Neural progenitor cell (in vitro differentiated cells): ENCODE data around the gene CAPRIN2. TPM values are rescaled to one million over a fixed set of nuclear protein-coding genes. Genes with fewer than 3 reads are reported as not detected.

ENCODE experiments used
- DNase-seq: peaks from one replicate; pipeline ENCODE4 v3.0.0-alpha.2; 2016; ENCODE audit warnings: low spot score
- H2AFZ ChIP-seq: fragments of 200-600 bp; sonication (generic); replicated peaks from 2 replicates; pipeline ENCODE4 v1.6.1; 2016; ENCODE audit warnings: antibody characterized with exemption
- H3F3A ChIP-seq: fragments of 200-600 bp; sonication (generic); 2 replicates; pipeline ENCODE4 v1.6.1; 2016; ENCODE audit warnings: antibody characterized with exemption, low read depth
- H3K27ac ChIP-seq: fragments of 200-600 bp; sonication (generic); 2 replicates; pipeline ENCODE4 v1.5.1; 2016; ENCODE audit warnings: mild to moderate bottlenecking
- H3K27me3 ChIP-seq: fragments of 200-600 bp; sonication (generic); 2 replicates; pipeline ENCODE4 v1.6.1; 2016; ENCODE audit warnings: mild to moderate bottlenecking, moderate library complexity
- H3K36me3 ChIP-seq: fragments of 200-600 bp; sonication (generic); 2 replicates; pipeline ENCODE4 v1.5.1; 2016
- H3K4me1 ChIP-seq: fragments of 200-600 bp; sonication (generic); 2 replicates; pipeline ENCODE4 v1.6.1; 2016; ENCODE audit warnings: mixed run types
- H3K4me2 ChIP-seq: fragments of 200-600 bp; sonication (generic); 2 replicates; pipeline ENCODE4 v1.6.1; 2016
- H3K4me3 ChIP-seq: fragments of 200-600 bp; sonication (generic); 2 replicates; pipeline ENCODE4 v1.5.1; 2016
- H3K79me2 ChIP-seq: fragments of 200-600 bp; sonication (generic); 2 replicates; pipeline ENCODE4 v1.6.1; 2016; ENCODE audit warnings: low read depth
- H3K9ac ChIP-seq: fragments of 200-600 bp; sonication (generic); 2 replicates; pipeline ENCODE4 v1.6.1; 2016
- H3K9me3 ChIP-seq: fragments of 200-600 bp; sonication (generic); 2 replicates; pipeline ENCODE4 v1.5.1; 2016; ENCODE audit warnings: low read depth
- H4K20me1 ChIP-seq: fragments of 200-600 bp; sonication (generic); 2 replicates; pipeline ENCODE4 v1.6.1; 2016; ENCODE audit warnings: low read depth
- H3K27ac Mint-ChIP-seq: 3 replicates; pipeline ENCODE4 v1.8.0; 2021; ENCODE audit warnings: mixed read lengths
- H3K27me3 Mint-ChIP-seq: 2 replicates; pipeline ENCODE4 v1.8.0; 2022; ENCODE audit warnings: low read depth, mild to moderate bottlenecking, inconsistent platforms, moderate library complexity, mixed read lengths; ENCODE audit not compliant: insufficient read depth
- H3K36me3 Mint-ChIP-seq: 3 replicates; pipeline ENCODE4 v1.8.0; 2021; ENCODE audit warnings: mixed read lengths
- H3K4me1 Mint-ChIP-seq: 3 replicates; pipeline ENCODE4 v1.8.0; 2021; ENCODE audit warnings: mixed read lengths
- H3K4me3 Mint-ChIP-seq: 3 replicates; pipeline ENCODE4 v1.8.0; 2021; ENCODE audit warnings: mild to moderate bottlenecking, moderate library complexity, mixed read lengths
- H3K9me3 Mint-ChIP-seq: 3 replicates; pipeline ENCODE4 v1.8.0; 2020; ENCODE audit warnings: mixed read lengths
- CTCF ChIP-seq: fragments of 200-600 bp; sonication (generic); IDR thresholded peaks from 2 replicates; pipeline ENCODE4 v1.5.1; 2017; ENCODE audit warnings: antibody characterized with exemption, mild to moderate bottlenecking
- EZH2 ChIP-seq: fragments of 200-600 bp; sonication (generic); IDR thresholded peaks from 2 replicates; pipeline ENCODE4 v1.6.1; 2017; ENCODE audit warnings: antibody characterized with exemption, mild to moderate bottlenecking, moderate library complexity
- EZH2phosphoT487 ChIP-seq: fragments of 200-600 bp; sonication (generic); IDR thresholded peaks from 2 replicates; pipeline ENCODE4 v1.6.1; 2017; ENCODE audit warnings: antibody characterized with exemption
- total RNA-seq: library from RNA; depleted of rRNA; stranded (reverse); fragments of >200 nt; gene quantifications from 2 replicates; pipeline ENCODE4 v1.2.3, GENCODE V29; 2015; ENCODE audit warnings: low replicate concordance

Gene CAPRIN2
- total RNA-seq, 1 donor from 2014 or later: 53.2 TPM

- DNase-seq: no peak
- no peak overlapping the region for H3K27ac Mint-ChIP-seq
- Histone ChIP-seq H3K27ac (no peak overlapping the region), H3K9ac (no peak overlapping the region), H3K36me3 (no peaks in the 10 kb centered on the region), H4K20me1 (peaks cover 17% of the 10 kb centered on the region), H3K4me3 (no peak overlapping the region), H3K9me3 (no peaks in the 10 kb centered on the region), H2AFZ (no peak overlapping the region), H3K79me2 (peaks cover 60% of the 10 kb centered on the region), H3K4me1 (peaks cover 14% of the 10 kb centered on the region), H3K4me2 (no peak overlapping the region), H3K27me3 (peaks cover 14% of the 10 kb centered on the region), H3F3A (peaks cover 29% of the 10 kb centered on the region)
- no peak overlapping the region for H3K4me3 Mint-ChIP-seq
- peaks cover 24% of the 10 kb centered on the region for H3K36me3 Mint-ChIP-seq
- peaks cover 3% of the 10 kb centered on the region for H3K9me3 Mint-ChIP-seq
- H3K4me1 Mint-ChIP-seq: peaks cover 34% of the 10 kb centered on the region
- TF ChIP-seq EZH2phosphoT487 (no peak), CTCF (no peak), EZH2 (no peak)
- no peaks in the 10 kb centered on the region for H3K27me3 Mint-ChIP-seq
Observed at GRCh38 chr12:30752255-30752654, 2.5 kb downstream of the CAPRIN2 start.

- H3K9me3 Mint-ChIP-seq: peaks cover 6% of the 10 kb centered on the region
- no peaks in the 10 kb centered on the region for H3K9me3 ChIP-seq
- DNase-seq: no peak
- H3K27ac Mint-ChIP-seq: no peak overlapping the region
- peaks cover 16% of the 10 kb centered on the region for H3K4me1 Mint-ChIP-seq
- H3K36me3 Mint-ChIP-seq: peaks cover 37% of the 10 kb centered on the region
- no peaks in the 10 kb centered on the region for H3K27me3 Mint-ChIP-seq
- H3K4me2 ChIP-seq: no peak overlapping the region
- H3K4me1 ChIP-seq: peaks cover 7% of the 10 kb centered on the region
- H3K27me3 ChIP-seq: no peaks in the 10 kb centered on the region
- H4K20me1 ChIP-seq: peaks cover 21% of the 10 kb centered on the region
- H3F3A ChIP-seq: peaks cover 1% of the 10 kb centered on the region
- peaks cover 80% of the 10 kb centered on the region for H3K79me2 ChIP-seq
- H3K4me3 ChIP-seq: no peak overlapping the region
- TF ChIP-seq CTCF: no peak
- no peak for TF ChIP-seq EZH2
- H3K9ac ChIP-seq: no peak overlapping the region
- no peaks in the 10 kb centered on the region for H3K36me3 ChIP-seq
- H3K27ac ChIP-seq: no peak overlapping the region
- no peak overlapping the region for H2AFZ ChIP-seq
- H3K4me3 Mint-ChIP-seq: no peak overlapping the region
Observed at GRCh38 chr12:30748147-30748546, 6.6 kb downstream of the CAPRIN2 start.

GRCh38 chr12:30746190-30746589, 8.6 kb downstream of the CAPRIN2 start:
- H4K20me1 ChIP-seq: peaks cover 14% of the 10 kb centered on the region
- no peak for DNase-seq
- no peak overlapping the region for H3K4me3 ChIP-seq
- Mint-ChIP-seq H3K4me1 (peaks cover 6% of the 10 kb centered on the region), H3K27me3 (no peaks in the 10 kb centered on the region), H3K27ac (no peak overlapping the region), H3K9me3 (peaks cover 6% of the 10 kb centered on the region), H3K4me3 (no peak overlapping the region), H3K36me3 (peaks cover 34% of the 10 kb centered on the region)
- peaks cover 76% of the 10 kb centered on the region for H3K79me2 ChIP-seq
- H3K27ac ChIP-seq: no peak overlapping the region
- no peak for TF ChIP-seq CTCF
- no peak for TF ChIP-seq EZH2phosphoT487
- TF ChIP-seq EZH2: no peak
- no peak overlapping the region for H3K9ac ChIP-seq
- H3K9me3 ChIP-seq: no peaks in the 10 kb centered on the region
- no peaks in the 10 kb centered on the region for H3F3A ChIP-seq
- no peak overlapping the region for H2AFZ ChIP-seq
- no peak overlapping the region for H3K4me2 ChIP-seq
- peaks cover 3% of the 10 kb centered on the region for H3K36me3 ChIP-seq
- no peaks in the 10 kb centered on the region for H3K4me1 ChIP-seq
- no peaks in the 10 kb centered on the region for H3K27me3 ChIP-seq
